Smooth muscle cell of the brain vasculature (primary cell): ENCODE data around the gene FSTL1.
A peak's percentile ranks its signal among the peaks of the same experiment; 100 is the strongest.

Experiments used
- DNase-seq: peaks from one replicate; pipeline ENCODE4 v3.0.0-alpha.2; 2012; ENCODE audit warnings: low read depth, low spot score

Gene FSTL1

DNA sequence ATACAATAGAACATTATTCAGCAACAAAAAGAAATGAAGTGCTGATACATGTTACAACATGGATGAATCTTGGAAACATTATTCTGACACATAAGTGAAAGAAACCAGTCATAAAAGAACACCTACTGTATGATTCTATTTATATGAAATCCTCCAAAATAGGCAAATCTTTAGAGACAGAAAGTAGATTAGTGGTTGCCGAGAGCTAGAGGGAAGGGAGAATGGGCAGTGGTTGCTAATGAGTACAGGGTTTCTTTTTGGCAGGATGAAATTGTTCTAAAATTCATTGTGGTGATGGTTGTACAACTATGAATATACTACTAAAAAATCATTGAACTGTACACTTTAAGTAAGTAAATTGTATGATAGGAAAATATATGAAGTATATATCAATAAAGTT is 95.3 kb downstream of the FSTL1 start:
- DNase-seq: no peak

DNA sequence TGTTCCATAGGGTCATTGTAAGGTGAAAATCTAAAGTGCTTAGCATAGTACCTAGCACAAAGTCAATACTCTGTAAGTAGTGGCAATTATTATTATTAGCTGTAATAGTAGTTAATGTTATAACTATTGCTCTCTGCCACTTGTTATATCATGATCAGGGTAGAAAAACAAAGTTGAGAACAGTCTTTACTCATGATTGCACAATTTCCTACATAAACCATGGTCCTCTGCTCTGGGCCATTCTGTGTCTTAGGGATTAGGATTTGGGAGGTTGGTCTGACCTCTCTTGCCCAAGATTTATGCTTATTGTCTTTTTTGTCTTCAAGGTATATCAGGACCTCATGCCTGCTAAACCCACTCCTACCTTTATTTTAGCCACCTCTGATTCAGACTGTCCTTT is 97.3 kb downstream of the FSTL1 start:
- no peak for DNase-seq

DNA sequence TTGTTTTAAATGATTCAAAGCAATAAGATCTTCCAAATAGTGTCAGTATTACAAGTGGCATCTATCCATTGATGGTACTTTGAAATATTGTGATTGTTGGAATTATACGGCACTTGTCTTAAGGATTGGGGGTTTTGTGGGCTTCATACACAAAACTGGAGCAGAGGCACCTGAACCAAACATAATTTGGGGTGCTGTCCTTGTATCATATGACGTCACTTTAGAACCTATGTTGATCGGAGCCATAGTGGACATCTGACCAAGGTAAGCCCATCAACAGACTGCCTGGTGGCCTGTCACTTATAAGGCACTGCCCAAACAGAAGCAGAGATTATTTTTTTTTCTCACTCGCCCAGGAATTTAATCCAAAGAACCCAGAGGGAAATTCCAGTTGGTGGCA is 98.8 kb downstream of the FSTL1 start:
- DNase-seq: no peak

DNA sequence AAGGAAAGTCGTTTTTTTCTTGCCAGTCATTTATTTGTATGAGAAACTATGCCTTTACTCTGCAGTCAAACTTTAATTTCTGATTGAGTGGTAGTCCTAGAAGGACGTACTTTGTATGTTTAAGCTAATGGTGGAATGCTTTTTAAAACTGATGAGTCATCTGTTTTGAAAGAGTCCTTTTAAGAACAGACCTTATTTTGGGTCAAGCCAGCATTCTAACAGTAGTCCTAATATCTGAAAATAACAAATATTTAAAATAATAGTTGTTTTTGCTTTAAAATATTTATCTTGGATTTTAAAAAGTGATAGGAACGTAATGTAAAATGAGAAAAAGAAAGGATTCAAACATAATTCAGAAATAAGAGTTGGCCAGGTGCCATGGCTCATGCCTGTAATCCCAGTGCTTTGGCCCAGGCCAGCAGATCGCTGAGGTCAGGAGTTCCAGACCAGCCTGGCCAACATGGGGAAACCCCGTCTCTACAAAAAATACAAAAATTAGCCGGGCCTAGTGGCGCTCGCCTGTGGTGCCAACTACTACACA is 100.3 kb downstream of the FSTL1 start:
- DNase-seq: no peak

DNA sequence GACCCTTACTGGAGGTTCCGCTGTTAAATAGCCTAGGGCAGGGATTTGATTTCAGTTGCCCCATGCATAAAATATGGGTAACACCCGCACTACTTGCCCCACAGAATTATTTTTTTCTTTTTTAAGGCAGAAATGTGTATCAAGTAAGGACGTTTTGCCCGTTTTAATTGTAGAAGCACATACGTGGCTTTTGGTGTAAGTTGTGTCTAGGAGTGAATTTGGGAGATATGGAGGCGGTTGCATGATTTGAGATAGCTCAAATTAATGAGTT is 101.0 kb downstream of the FSTL1 start:
- DNase-seq: no peak

DNA sequence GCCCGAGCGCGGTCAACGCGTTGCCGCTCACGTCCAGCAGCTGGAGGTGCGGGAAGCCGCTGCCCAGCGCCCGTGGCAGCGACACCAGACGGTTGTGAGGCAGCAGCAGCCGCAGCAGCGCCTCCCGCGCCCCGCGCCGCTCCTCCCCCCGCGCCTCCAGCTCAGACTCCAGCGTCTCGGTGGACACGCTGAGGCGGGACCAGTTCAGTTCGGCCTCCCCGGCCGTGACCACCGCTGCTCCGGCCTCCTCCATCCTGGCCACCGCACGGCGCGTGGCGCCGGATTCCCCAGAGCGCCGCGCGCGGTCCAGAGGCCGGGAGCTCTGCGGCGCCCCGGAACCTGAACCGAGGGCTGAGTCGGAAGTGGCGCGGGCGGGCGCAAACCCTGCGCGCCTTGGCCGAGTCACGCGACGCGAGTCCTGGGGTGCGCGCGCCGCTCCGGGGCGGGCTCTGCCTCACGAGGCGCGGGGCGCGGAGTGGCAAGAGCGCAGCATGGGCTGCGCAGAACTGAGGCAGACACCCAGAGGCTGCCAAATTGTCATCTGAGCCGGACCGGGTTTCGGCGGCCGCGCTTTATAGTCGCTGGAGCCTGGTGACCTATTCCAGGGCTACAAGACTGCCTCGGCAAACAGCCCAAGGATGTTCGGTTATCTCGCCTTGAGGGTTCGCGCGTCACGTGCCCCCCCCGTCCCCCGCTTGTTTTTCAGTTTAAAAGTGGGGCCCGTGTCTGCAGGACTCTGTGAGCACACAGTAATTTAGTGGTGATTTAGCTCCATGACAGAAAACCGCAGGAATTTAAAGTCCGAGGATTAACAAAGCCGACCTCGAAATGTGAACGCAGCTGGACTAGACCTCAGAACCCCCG is 101.6 kb downstream of the FSTL1 start, which contains the start of gene LRRC58:
LRRC58 (minus strand) TSS at position 364 of the 864 bp plus-strand sequence; CDS start at position 253, 111 bp downstream.
- DNase-seq: peak; percentile 82

DNA sequence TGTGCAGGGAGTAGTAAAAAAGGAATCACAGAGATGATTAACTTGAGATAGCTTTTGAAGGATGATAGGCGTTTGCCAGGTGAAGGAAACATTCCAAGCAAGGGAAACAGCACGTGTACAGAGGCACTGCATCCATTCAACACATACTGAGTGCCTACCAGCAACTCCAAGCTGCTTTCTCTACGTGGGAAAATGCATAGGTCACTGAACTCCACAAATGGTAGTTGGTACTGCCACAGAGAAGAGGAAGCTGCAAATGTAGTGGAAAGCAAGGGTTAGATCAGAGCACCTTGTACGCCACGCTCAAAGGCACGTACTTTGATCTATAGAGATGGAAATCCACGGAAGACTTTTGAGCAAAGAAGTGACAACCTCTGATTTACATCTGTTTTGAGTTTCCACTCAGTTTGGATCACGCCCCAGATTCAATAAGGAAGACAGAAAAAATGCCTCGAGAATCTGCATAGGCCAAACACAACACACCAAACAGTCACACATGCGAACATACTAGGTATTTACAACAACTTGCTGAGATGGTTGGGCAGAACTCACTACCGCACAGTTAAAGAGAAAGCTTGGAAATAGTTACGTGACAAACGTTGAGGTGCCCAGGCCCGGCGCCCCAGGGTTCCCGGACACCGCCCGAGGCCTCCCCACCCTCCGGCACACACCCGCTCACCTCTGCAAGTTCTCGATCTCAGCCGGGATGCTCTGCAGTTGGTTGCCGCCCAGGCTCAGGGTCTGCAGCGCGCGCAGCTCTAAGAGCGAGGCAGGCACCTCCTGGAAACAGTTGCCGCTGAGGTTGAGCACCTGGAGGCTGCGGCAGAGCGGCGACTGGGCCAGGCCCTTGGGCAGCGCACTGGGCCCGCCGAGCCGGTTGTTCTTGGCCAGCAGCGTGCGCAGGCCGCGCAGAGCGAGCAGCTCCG is 102.5 kb downstream of the FSTL1 start:
- DNase-seq: no peak

DNA sequence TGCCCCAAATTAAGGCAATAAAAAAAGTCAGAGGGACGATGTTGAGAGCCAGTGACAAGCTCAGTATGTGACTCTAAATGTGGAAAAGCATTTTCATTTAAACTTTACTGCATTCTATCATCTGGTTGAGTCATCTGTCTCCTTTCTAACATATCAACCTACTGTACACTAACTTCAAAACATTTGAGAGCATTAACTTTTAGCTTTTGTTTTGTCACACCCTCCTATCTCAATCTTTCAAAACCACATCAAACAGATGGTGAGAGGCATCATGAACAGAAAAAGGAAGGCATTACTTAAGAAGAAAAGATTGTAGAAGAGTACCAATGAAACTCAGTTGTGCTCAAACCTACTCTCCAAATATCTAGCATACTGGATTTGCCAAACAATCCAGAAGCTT is 106.4 kb downstream of the FSTL1 start:
- DNase-seq: no peak
